ENCODE results near the gene NTRK1.
A peak's percentile ranks its signal among the peaks of the same experiment; 100 is the strongest.

The NTRK1 gene

DNA sequence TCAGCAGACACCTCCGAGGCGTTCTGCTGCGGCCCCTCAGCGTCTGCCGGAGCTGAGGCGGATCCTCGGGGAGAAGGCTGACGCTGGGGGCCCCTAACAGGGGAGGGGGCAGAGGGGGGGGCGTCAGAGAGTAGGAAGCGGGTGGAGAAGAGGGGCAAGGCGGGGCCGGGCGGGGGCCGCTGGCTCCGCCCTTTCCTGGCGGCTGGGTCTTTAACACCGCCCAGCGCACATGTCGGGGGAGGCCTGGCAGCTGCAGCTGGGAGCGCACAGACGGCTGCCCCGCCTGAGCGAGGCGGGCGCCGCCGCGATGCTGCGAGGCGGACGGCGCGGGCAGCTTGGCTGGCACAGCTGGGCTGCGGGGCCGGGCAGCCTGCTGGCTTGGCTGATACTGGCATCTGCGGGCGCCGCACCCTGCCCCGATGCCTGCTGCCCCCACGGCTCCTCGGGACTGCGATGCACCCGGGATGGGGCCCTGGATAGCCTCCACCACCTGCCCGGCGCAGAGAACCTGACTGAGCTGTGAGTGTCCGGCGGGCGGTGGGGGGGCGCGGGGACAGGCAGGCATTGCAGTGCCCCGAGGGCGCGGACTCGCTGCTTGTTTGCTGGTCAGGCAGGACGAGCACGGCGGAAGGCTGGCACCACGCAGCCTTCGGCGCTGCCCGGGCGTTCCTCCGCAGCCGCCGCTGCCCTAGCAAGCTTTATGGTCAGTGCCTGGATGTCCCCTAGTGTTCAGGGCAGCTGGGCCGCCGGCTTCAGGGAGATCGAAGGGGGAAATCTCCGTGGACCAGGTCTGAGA is at the start of gene NTRK1:
TSS of gene NTRK1 (plus strand) at position 238 of the 796 bp plus-strand sequence. CDS start at position 308, 70 bp downstream.
- DNase-seq (ENCODE audit: low read depth in 2 of 2), result peak in 1 of 2 donors; percentile 20

DNA sequence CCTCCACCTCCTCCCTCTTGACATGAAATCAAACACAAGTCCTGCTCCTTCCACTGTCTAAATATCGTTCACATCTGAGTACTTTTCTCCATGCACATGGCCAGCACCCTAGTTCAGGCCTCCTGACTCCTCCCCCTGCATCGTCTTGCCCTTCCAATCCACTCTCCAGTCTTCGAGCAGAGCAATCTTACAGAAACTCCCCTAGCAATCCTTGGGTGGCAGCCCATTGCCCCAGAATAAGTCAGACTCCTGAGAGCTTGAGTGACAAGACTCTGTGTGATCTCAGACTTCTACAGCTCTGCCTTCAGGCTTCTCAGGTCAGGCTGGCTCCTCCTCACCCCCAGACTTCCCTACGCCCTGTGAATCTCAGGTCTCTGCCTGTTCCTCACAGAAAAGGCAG is 49.5 kb upstream of the NTRK1 start:
- DNase-seq (ENCODE audit: low read depth in 2 of 2), result no peak

DNA sequence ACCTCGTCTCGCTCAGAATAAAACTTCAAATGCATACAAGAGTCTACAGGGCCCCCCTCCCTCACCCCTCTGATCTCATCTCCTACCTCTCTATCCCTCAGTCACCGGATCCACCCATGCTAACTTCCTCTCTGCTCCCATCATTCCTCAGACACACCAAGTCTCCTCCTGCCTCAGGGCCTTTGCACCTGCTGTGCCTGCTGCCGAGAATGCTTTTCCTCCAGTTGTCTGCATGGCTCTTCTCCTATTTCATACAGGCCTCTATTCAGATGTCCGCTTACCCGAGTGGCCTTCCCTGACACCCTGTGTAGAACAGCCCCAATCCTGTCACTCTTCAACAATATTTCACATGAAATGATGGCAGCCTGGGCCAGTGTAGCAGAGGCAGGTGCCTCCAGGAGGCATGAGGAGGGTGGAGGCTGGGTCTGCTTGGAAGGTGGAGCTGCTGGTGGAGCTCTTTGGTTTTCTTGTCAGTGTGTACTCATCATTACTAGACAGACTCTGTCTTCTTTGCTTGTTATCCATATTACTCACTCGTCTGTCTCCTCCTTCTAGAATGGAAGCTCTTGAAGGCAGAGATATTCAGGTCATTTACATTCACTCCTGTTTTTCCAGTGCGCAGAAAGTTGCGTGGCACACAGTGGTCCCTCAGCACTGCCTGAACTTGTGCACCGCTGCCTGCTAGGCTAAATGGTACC is 48.2 kb upstream of the NTRK1 start:
- no peak for DNase-seq (ENCODE audit: low read depth in 2 of 2)

DNA sequence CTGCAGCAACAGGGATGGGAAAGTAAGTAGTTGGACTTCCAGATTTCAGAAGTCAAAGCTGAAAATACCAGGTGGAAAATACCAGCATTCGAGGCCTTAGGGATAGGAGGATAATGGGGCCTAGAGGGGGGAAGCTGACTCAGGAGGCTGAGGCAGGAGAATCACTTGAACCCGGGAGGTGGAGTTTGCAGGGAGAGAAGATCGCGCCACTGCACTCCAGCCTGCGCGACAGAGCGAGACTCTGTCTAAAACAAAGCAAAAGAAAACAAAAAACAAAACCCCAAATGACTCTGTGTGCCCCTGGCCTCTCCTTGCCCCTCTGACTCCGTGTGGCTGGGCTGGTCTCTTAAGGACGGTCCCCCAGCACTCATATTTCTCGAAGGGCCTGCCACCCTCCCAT is 47.4 kb upstream of the NTRK1 start:
- DNase-seq (ENCODE audit: low read depth in 2 of 2), result no peak

DNA sequence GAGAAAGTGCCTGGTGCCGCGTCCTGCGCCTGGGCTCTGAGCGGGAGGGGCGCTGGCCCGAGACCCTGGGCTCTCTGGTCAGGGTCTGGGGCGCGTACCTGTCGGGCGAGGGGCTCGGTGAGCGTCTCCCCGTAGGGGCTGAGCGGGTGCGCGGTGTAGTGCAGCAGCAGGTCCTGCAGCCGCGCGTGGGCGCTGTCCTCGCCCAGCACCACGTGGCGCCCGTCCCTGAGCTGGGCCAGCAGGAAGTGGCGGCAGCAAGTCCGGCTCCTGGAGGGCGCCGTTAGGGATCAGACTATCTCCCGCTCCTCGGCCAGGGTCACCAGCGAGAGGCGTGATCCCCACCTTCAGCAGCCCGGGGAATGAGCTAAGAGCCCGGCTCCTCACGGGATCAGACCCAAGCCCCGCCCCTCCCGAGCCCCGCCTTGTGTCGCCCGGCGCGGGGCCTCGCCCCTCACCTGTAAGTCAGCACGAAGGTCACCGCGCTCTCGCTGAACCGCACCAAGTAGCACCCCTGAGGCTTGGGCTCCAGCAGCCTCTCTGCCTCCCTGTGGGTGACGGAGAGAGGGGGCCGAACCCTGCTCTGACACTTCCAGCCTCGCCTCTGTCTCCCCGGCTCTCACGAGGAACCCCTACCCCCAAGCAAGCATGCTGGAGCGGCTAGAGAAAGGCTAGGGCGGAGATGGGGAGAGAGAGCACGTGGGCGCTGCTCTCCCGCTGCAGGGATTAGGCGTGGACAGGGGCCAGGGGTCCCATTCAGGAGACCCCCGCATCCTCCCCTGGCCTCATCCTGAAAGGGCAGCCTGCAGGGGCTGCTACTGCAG is 46.7 kb upstream of the NTRK1 start:
- DNase-seq (ENCODE audit: low read depth in 2 of 2), result peak in 1 of 2 donors; percentile 52

DNA sequence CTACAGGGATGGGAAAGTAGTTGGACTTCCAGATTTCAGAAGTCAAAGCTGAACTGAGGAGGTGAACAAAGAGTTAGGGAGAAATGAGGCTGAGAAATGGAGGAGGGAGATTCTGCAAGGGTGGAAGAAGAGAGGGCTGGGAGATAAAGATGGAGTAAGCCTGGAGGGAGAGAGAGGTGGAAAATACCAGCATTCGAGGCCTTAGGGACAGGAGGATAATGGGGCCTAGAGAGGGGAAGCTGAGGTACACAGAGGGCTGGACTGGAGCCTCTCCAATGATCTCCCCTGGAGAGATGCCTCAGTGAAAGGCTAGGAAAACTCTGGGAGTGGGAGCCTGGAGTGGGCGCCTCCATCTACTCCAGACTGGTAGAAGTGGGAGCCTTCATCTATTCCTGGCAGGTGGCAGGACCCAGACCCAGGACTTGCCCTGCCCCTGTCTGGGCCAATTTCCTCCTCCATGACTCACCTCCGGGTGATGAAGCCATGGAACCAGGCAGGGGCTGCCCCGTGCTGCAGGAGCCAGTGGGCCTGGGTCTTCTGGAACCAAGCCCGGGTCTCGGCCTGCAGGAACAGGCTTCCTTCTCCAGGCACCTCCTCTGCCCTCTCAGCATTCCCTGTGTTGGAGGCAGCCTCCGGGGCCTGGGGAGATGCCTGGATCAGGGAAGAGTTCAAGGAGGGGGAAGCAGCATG is 45.9 kb upstream of the NTRK1 start:
- DNase-seq (ENCODE audit: low read depth in 2 of 2), result no peak

DNA sequence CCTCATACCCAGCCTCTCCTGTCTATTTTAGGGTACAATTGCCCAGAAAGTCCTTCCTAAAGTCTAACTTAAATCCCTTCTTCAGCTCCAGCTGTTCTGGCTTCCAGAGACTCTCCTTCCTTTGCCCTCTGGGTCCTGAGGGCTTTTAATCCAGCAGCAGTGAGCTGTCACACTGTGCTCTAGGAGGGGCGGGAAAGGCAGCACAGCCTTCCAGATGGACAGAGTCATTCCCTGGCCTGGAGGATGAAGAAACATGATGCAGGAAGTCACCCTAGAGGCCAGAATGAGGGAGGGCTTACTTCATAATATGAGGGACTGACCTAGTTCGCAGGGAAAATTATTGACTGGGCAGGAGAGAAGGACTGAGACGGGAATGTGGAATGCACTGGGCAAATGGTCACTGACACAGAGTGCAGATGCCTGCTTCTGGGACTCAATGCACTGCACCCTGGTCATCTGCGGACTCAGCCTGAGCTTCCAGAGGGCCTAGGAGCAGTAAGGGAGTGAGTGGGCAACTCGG is 45.3 kb upstream of the NTRK1 start:
- DNase-seq (ENCODE audit: low read depth in 2 of 2), result no peak

DNA sequence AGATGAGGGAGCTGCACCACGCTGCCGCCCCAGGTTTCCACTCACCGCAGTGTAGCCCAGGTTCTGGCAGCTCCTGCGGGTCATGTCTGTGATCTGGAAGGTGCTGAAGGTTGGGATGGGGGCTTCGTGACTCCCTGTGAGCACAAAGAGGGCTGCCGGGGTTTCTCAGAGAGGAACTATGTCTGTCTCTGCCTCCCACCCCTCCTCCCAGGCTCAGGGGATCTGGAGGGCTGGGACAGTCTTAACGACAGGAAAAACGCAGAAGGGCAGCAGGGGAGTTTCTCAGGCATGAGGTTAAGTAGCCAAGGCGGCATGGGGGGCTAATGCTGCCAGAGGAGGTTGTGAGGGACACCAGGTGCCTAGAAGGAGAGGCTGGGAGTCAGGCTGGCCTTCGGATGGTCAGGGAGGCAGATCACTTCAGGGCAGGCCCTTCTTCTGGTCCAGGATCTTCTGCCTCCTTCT is 44.7 kb upstream of the NTRK1 start:
- DNase-seq (ENCODE audit: low read depth in 2 of 2), result no peak

DNA sequence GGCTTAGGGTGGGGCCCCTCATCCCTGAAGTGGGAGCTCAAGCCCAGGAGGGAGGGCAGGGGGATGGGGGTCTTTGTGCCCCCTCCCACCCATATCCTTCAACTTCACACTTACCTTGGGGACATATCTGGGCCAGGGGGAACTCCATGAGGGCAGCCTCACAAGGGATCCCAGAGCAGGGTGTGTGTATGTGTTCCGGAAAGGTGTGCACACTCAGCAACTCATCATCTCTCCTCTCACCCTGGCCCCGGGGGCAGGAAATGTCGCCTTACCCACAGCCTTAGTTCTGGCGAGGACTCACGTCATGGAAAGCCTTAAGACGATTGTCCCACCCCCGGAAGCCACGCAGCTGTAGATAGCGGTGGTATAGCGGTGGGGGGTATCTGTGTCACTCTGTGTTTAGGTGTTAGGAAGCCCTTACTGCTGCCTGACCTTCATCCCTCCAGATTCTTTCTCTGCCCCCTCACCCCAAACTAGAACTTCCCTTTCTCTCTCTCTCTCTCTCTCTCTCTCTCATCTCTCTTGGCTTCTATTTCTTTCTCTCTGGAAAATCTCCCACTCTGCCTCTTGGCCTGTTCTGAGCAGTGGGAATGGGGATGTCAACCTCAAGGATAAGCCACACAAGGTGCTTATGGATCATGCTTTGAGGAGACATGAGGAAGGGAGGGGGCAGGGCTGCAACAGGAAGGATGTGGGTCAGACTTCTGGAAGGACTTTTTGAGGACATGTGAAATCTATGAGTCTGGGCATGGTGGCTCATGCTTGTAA is 43.9 kb upstream of the NTRK1 start, which contains the start of gene SH2D2A:
TSS of gene SH2D2A (minus strand) at position 288 of the 768 bp plus-strand sequence. CDS start at position 148, 140 bp downstream.
- peak; percentile 88 to 92 for DNase-seq (ENCODE audit: low read depth in 2 of 2)

DNA sequence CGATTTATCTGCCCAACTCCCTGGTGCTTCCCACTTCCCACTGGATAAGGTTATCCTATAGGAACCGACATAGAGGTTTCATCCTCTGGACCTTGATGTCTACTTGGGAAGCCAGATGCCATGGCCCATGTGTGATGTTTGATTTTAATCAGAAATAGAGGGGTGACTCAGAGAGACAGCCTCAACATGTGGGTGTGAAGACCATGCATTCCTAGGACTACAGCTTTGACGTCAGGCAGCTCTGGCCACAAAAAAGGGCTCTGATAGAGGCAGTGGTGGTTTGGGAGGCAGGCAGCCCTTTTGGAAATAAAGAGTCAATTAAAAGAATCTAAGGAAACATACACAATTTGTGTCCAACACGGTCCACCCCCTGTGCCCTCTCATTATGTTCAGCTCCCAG is 38.9 kb upstream of the NTRK1 start:
- no peak for DNase-seq (ENCODE audit: low read depth in 2 of 2)

DNA sequence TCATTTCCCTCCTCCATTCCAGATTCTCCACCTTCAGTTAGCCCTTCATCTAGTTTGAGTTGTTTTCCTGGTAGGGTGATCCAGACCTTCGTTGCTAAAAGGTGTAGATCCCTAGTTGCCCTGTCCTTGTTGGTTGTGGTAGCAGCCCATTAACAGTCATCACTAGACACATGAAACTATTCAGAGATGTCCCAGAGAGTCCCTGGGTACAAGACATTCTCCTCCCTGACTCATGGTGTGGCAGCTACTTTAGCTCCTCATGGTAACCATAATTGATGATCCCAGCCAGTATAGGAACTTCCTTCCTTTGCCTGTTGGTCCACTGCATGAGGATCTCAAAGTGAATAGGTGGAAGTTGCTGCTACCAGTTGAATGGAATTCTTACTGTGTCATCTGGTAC is 38.0 kb upstream of the NTRK1 start:
- DNase-seq (ENCODE audit: low read depth in 2 of 2), result no peak

DNA sequence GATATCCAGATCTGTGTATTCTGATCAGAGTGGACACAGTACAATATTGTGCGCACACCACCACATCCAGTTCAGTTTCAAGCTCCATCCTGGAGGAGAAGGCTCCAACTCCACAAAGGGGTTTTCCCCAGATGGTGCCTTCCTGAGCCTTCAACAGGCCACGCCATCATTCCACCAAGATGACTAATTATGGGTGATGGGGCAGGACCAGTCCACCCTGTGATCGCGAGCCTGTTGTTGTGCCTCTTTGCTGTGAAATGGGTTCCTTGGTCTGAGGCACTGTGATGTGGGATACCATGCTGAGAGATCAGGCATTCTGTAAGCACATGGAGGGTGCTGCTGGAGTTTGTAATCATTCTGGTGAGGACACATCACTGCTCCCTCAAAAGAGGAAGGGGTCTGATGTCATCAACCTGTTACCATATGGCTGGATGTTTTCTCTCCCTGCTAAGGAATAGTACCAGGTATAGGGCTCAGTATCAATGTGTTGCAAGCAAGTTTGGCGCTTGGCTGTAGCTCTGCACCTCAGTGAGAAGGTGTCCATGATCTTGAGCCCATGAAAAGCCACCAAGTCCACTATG is 37.4 kb upstream of the NTRK1 start:
- no peak for DNase-seq (ENCODE audit: low read depth in 2 of 2)

DNA sequence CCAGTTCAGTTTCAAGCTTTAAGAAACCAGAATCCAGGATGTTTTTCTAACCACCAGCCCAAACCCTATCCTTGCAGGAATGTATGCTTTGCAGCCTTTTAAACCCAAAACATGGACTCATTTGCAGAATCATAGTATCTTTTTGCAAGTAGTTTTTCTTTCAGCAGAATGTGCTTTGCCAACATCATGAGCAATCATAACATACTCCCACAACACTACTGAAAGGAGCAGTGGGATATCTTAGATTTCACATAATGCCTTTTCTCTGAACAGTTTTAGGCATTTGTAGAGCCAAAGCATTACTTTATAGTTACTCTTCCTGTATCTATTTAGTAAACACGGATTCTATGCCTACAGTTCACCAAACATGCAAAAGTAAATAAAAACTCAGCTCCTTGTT is 34.0 kb upstream of the NTRK1 start:
- DNase-seq (ENCODE audit: low read depth in 2 of 2), result no peak

DNA sequence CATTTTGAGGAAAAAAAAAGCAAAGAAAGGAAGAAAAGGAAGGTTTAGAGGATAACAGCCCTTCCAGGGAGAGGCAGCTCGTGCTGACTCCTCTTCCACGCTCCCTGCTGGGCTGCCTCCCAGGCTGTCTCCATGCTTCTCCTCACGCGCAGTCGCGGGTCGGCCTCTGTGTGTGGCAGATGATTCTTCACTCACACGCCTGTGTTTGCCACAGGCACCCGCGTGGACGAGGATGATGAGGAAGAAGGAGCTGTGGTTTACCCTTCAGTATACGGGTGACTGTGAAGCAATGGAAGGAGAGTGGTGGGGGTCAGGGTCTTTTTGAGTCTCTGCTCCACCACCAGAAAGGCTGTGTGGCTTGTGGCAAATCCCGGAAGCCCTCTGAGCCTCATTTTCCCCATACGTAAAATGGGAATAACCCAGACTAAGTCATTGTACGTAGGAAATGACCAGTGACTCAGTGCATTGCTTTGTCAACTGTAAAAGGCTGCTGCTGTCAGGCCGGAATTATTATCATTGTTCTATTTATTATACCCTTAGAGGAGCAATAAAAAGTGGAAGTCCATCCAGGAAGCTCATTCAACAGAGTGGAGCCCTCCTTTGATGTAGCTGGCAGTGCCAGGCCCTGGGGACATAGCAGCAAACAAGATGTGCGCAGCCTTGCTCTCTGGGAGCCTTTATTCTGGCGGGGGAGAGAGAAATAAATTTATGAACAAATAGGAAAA is 32.1 kb upstream of the NTRK1 start:
- DNase-seq (ENCODE audit: low read depth in 2 of 2), result no peak

DNA sequence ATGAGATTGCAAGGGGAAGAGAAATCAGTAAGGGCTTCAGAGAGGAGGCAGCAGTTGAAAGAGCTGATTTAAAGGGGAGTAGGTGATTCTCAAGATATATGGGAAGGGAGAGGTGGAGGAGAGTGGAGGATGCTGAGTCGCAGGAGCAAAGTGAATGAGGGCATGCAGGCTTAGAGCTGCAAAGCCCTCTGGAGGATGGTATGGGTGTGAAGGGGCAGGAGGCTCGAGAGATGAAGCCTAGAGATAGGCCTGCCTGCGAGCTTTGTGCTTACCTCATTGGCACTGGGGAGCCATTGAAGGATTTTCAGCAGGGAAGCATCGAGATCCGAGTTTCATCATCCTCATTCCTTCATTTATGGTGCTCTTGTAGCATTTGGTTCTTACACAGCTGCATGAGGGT is 28.2 kb upstream of the NTRK1 start:
- DNase-seq (ENCODE audit: low read depth in 2 of 2), result no peak

DNA sequence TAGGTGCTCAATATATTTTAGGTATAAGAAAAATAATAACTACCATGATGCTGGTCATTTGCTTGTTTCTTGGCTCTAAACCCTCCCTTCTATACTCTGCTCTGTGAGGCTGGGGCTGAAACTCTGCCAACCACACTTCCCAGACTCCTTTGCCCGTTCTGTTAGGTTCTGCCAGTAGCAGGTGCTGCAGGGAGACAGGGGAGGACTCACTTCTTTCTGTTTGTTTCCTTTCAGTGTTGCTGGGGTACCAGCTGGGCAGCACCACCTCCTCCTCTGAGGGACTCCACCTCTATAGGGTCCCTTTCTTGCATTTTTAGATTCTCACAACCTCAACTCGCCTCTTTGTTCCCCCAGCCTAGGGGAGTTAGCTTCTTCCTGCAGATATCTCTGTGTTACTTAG is 27.1 kb upstream of the NTRK1 start:
- DNase-seq (ENCODE audit: low read depth in 2 of 2), result no peak

DNA sequence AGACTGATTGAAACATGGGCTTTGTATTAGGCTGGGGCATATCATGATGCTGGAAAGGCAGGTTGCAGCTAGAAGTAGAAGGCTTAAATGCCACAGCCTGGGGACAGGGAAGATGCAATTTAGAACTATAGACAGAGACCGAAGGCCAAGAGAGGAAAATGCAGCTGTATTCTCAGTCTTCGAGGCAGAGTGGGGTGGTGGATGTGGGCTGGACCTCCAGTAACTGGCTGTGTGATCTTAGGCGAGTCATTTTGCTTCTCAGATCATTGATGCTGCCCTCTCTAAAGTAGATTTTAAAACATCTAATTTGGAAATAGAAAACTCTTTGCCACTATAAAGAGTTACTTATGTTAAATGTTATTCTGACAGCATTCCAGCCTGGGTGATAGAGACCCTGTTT is 26.3 kb upstream of the NTRK1 start:
- DNase-seq (ENCODE audit: low read depth in 2 of 2), result no peak

DNA sequence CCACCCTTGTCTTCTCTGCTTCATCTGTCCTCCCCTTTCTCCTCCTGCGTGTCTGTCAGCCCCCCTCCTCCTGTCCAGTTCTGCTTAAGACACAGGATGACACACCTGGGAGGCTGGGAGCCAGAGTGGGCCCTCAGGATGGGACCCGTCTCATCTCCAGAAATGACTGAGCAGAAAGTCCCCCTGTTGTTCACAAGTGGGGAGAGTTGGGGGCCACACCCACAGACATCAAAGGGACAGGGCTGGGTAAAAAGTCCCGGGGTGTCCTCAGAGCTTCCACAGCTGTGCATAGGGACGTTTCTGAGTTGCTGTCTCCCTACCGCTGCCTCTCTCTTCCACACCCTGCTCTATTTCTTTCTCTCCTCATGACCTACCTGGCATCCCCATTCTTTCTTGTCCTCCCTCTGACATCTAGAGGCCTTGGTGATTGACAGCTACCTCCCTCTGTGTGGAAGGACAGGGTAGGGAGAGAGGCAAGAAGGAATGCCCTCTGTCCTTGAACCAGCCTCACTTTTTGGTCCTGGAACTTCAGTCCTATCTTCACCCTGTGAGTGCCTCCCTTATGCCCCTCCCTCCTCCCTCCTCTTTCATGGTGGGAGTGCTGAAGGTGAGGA is 24.5 kb upstream of the NTRK1 start:
- no peak for DNase-seq (ENCODE audit: low read depth in 2 of 2)

DNA sequence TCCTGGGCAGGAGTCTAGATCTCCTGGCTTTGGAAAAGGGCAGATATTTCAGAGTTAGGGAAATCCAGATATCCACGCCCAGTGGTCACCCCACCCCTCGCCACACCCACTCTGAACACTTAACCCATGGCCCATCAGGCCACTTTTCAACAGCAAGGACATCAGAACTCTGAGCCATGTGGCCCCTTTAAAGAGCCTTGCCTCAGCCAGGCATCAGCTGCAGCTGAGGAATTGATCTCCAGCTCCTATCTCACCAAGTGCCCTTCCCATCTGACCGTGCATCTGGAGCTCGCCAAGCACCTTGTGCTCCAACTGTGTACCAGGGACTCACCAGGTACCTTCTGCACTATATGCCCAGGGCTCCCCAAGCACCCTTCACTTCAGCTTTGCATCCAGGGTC is 23.8 kb upstream of the NTRK1 start:
- no peak for DNase-seq (ENCODE audit: low read depth in 2 of 2)

Measured in stimulated activated CD8-positive, alpha-beta memory T cell treated with anti-CD3 and anti-CD28 coated beads, Interleukin-7, amount 100 ng/mL, for 1 hour (primary cell).